Endothelial cell of umbilical vein (primary cell): ENCODE measurements around the gene ADAM10. TPM values are rescaled to one million over a fixed set of nuclear protein-coding genes. Genes with fewer than 3 reads are reported as not detected.

Experiments
- BruUV-seq: library from RNA; stranded (reverse); fragments of 400-500 nt; replicated peaks from 2 replicates; lab custom pipeline; 2021; lab: Mats Ljungman, UMichigan
- CTCF ChIA-PET: fragments of 300-600, 350-600 bp; sonication (Branson Sonifier 250); formaldehyde crosslinking; loops from one replicate; lab custom pipeline; 2021; ENCODE audit warnings: antibody characterized with exemption, inconsistent platforms; lab: Charles Lee
- POLR2A ChIA-PET: fragments of 300-600, 350-600 bp; sonication (Branson Sonifier 250); formaldehyde crosslinking; loops from one replicate; lab custom pipeline; 2021; ENCODE audit warnings: antibody characterized with exemption, inconsistent platforms; lab: Charles Lee
- DNase-seq: peaks from one replicate; pipeline ENCODE4 v3.0.0-alpha.2; 2011; ENCODE audit warnings: low read depth, low spot score
- FAIRE-seq: peaks from 2 replicates; lab custom pipeline; 2011; peaks lifted over from hg19 to GRCh38; lab: Jason Lieb, UNC
- H2AFZ ChIP-seq: 2 replicates; pipeline ENCODE4 v1.6.0; 2012; ENCODE audit warnings: low read depth, low read length, control low read depth, inconsistent platforms
- H3K27ac ChIP-seq: 2 replicates; pipeline ENCODE4 v1.5.1; 2011; ENCODE audit warnings: low read depth, mild to moderate bottlenecking, control low read depth, low read length, moderate library complexity; ENCODE audit not compliant: insufficient read depth
- H3K27me3 ChIP-seq, 2 experiments: 2 replicates each; pipeline versions ENCODE4 v1.6.0 to v1.6.1; 2011; ENCODE audit warnings: low read length in 2 of 2, mixed read lengths in 1 of 2; ENCODE audit not compliant: control insufficient read depth in 2 of 2, insufficient read depth in 2 of 2
- H3K36me3 ChIP-seq, 2 experiments: 2 replicates in 1 of 2; 3 replicates in 1 of 2; pipeline ENCODE4 v1.5.1; 2011; ENCODE audit warnings: low read length in 2 of 2, mild to moderate bottlenecking in 1 of 2, moderate library complexity in 1 of 2; ENCODE audit not compliant: control insufficient read depth in 2 of 2, insufficient read depth in 2 of 2; ENCODE audit errors: extremely low read depth in 1 of 2
- H3K4me1 ChIP-seq: 3 replicates; pipeline ENCODE4 v1.5.1; 2011; ENCODE audit warnings: mild to moderate bottlenecking, low read length; ENCODE audit not compliant: control insufficient read depth, insufficient read depth; ENCODE audit errors: extremely low read depth
- H3K4me2 ChIP-seq: 2 replicates; pipeline ENCODE4 v1.6.1; 2011; ENCODE audit warnings: low read length, control low read depth, mixed read lengths; ENCODE audit not compliant: insufficient read depth
- H3K4me3 ChIP-seq, 3 experiments: fragments of 200-600 bp in 1 of 3; sonication (generic), shearing (Covaris generic) in 1 of 3; replicated peaks in 1 of 3; 2 replicates each; pipeline ENCODE4 v1.5.1; 2011 to 2016; ENCODE audit warnings: control low read depth in 3 of 3, low read length in 3 of 3, mild to moderate bottlenecking in 2 of 3, inconsistent platforms in 1 of 3, low read depth in 1 of 3, moderate library complexity in 1 of 3; ENCODE audit not compliant: insufficient read depth in 1 of 3
- H3K79me2 ChIP-seq: 2 replicates; pipeline ENCODE4 v1.6.0; 2012; ENCODE audit warnings: low read length, inconsistent platforms; ENCODE audit not compliant: control insufficient read depth, insufficient read depth
- H3K9ac ChIP-seq: replicated peaks from 2 replicates; pipeline ENCODE3; 2011; ENCODE audit warnings: low read length, control low read depth; ENCODE audit not compliant: insufficient read depth; ENCODE audit errors: extremely low read depth
- H3K9me1 ChIP-seq: replicated peaks from 3 replicates; pipeline ENCODE4 v1.6.0; 2011; ENCODE audit warnings: mild to moderate bottlenecking, low read length; ENCODE audit not compliant: control insufficient read depth, insufficient read depth; ENCODE audit errors: extremely low read depth
- H3K9me3 ChIP-seq: replicated peaks from 2 replicates; pipeline ENCODE4 v1.5.1; 2012; ENCODE audit warnings: low read length, inconsistent platforms; ENCODE audit not compliant: control insufficient read depth, insufficient read depth
- H4K20me1 ChIP-seq: replicated peaks from 2 replicates; pipeline ENCODE3; 2011; ENCODE audit warnings: mild to moderate bottlenecking, low read length; ENCODE audit not compliant: control insufficient read depth, insufficient read depth; ENCODE audit errors: extremely low read depth
- CTCF ChIP-seq, 2 donors: IDR thresholded peaks; 1 replicate in 1 of 2; 2 replicates in 1 of 2; pipeline ENCODE4 v1.5.1; 2011; ENCODE audit warnings: low read length in 2 of 2, mild to moderate bottlenecking in 2 of 2, moderate library complexity in 2 of 2, control low read depth in 1 of 2, inconsistent platforms in 1 of 2, low read depth in 1 of 2; ENCODE audit not compliant: insufficient read depth in 1 of 2; ENCODE audit errors: extremely low read depth in 1 of 2
- EZH2 ChIP-seq: IDR thresholded peaks from 2 replicates; pipeline ENCODE4 v1.6.1; 2012; ENCODE audit warnings: borderline replicate concordance, low read depth, mild to moderate bottlenecking, moderate library complexity, low read length, inconsistent platforms; ENCODE audit not compliant: severe bottlenecking
- FOS ChIP-seq: IDR thresholded peaks from 2 replicates; pipeline ENCODE4 v1.6.1; 2011; ENCODE audit warnings: mild to moderate bottlenecking, low read length, moderate library complexity, borderline replicate concordance; ENCODE audit not compliant: insufficient read depth
- GATA2 ChIP-seq: IDR thresholded peaks from 2 replicates; pipeline ENCODE4 v1.7.0; 2011; ENCODE audit warnings: low read depth, mild to moderate bottlenecking, moderate library complexity, mixed read lengths, low read length; ENCODE audit not compliant: insufficient read length, insufficient read depth
- JUN ChIP-seq: IDR thresholded peaks from 2 replicates; pipeline ENCODE4 v1.6.1; 2011; ENCODE audit warnings: borderline replicate concordance, low read depth; ENCODE audit not compliant: insufficient read length, insufficient read depth
- MAX ChIP-seq: IDR thresholded peaks from 2 replicates; pipeline ENCODE4 v1.6.1; 2011; ENCODE audit not compliant: insufficient read depth, insufficient read length
- MYC ChIP-seq: IDR thresholded peaks from one replicate; pipeline ENCODE4 v1.6.1; 2011; ENCODE audit warnings: mild to moderate bottlenecking, low read depth, low read length
- POLR2A ChIP-seq: IDR thresholded peaks from 2 replicates; pipeline ENCODE4 v1.6.1; 2012; ENCODE audit warnings: low read depth, mild to moderate bottlenecking, control low read depth, low read length
- POLR2AphosphoS5 ChIP-seq: IDR thresholded peaks from 2 replicates; pipeline ENCODE4 v1.6.1; 2012; ENCODE audit warnings: low read depth, mild to moderate bottlenecking, control low read depth, low read length, moderate library complexity; ENCODE audit not compliant: insufficient read depth
- dilution Hi-C: fragments of 300-500 bp; cut with MboI; formaldehyde crosslinking; loops from one replicate; pipeline ENCODE4 v1.15.0; 2019; ENCODE audit warnings: low sequenced_read_pairs; ENCODE audit not compliant: extremely low pct_ligation_motif_present
- intact Hi-C: fragments of 100-400 bp; cut with micrococcal nuclease; formaldehyde crosslinking; loops from one replicate; pipeline ENCODE4 v1.10.0; 2022
- polyA plus RNA-seq, 4 experiments: library from polyadenylated mRNA; depleted of rRNA in 3 of 4; stranded (reverse) in 3 of 4; unstranded in 1 of 4; fragments of >200 nt; gene quantifications; 2 replicates each; pipeline versions ENCODE4 v1.2.1 to v1.2.3, GENCODE V29; 2011 to 2012; ENCODE audit warnings: missing spikeins in 1 of 4
- total RNA-seq: library from RNA; stranded (reverse); gene quantifications from 2 replicates; pipeline ENCODE4 v1.2.3, GENCODE V29; 2021

The ADAM10 gene
- total and polyA plus RNA-seq, 2 donors (not counting 3 experiments of a cell fraction or from before 2014, with no cell fraction given) = 91.3 to 203 TPM

GRCh38 chr15:58766290-58766689 is 16.8 kb upstream of the ADAM10 start:
- ChIA-PET CTCF (interaction anchor here (0.7 to 2.0 kb wide), 2 partner anchors 10 to 497 kb away, joined by 3 to 5 read pairs; no protein-coding TSS in a partner anchor), POLR2A (no interaction called here)
- Histone ChIP-seq H3K4me2 (no peak overlapping the region), H3K79me2 (no peaks in the 10 kb centered on the region), H3K27ac (no peak overlapping the region), H2AFZ (no peak overlapping the region), H4K20me1 (no peaks in the 10 kb centered on the region), H3K36me3 (no peaks in the 10 kb centered on the region), H3K27me3 (no peaks in the 10 kb centered on the region), H3K4me3 (no peak overlapping the region), H3K4me1 (peaks cover 10% of the 10 kb centered on the region), H3K9me3 (no peaks in the 10 kb centered on the region), H3K9ac (no peak overlapping the region), H3K9me1 (no peaks in the 10 kb centered on the region)
- dilution Hi-C loops (no loop called here), intact Hi-C loops (no loop called here)
- BruUV-seq = no TSS peak
- FAIRE-seq (no peak), DNase-seq (no peak)
- TF ChIP-seq CTCF (IDR thresholded peaks at IDR 0.05; ENCODE audit: extremely low read depth in 1 of 2, insufficient read depth in 1 of 2, low read depth in 1 of 2, low read length in 2 of 2) (no peak), MAX (no peak), POLR2A (no peak), GATA2 (no peak)

GRCh38 chr15:58764468-58764867 is 15.0 kb upstream of the ADAM10 start:
- Histone ChIP-seq H3K9me1 (no peaks in the 10 kb centered on the region), H3K27ac (no peak overlapping the region), H3K4me2 (no peak overlapping the region), H4K20me1 (no peaks in the 10 kb centered on the region), H3K79me2 (no peaks in the 10 kb centered on the region), H3K36me3 (no peaks in the 10 kb centered on the region), H3K9ac (no peak overlapping the region), H3K9me3 (no peaks in the 10 kb centered on the region), H3K4me1 (no peaks in the 10 kb centered on the region), H3K27me3 (no peaks in the 10 kb centered on the region), H2AFZ (no peak overlapping the region), H3K4me3 (no peak overlapping the region)
- CTCF ChIA-PET = no interaction called here
- no TSS peak for BruUV-seq
- TF ChIP-seq JUN (no peak), FOS (no peak), GATA2 (no peak), MYC (no peak), POLR2A (no peak), CTCF (IDR thresholded peaks at IDR 0.05; ENCODE audit: extremely low read depth in 1 of 2, insufficient read depth in 1 of 2, low read depth in 1 of 2, low read length in 2 of 2) (no peak), MAX (no peak), EZH2 (no peak), POLR2AphosphoS5 (no peak)
- intact Hi-C loops = no loop called here
- DNase-seq = no peak
- POLR2A ChIA-PET = no interaction called here
- FAIRE-seq = no peak
- dilution Hi-C loops = no loop called here
